Activated CD4-positive, alpha-beta memory T cell treated with anti-CD3 and anti-CD28 coated beads for 36 hours (primary cell): Measurements from ENCODE around the gene GNG3. TPM values are rescaled to one million over a fixed set of nuclear protein-coding genes. Genes with fewer than 3 reads are reported as not detected.

ENCODE experiments used
- CTCF ChIA-PET: fragments of 350-600 bp; sonication (Branson Sonifier 250); formaldehyde crosslinking; loops from one replicate; lab custom pipeline; 2021; ENCODE audit warnings: antibody characterized with exemption, inconsistent platforms; lab: Charles Lee
- POLR2A ChIA-PET: fragments of 350-600 bp; sonication (Branson Sonifier 250); formaldehyde crosslinking; loops from one replicate; lab custom pipeline; 2021; ENCODE audit warnings: antibody characterized with exemption; lab: Charles Lee
- DNase-seq: peaks from one replicate; pipeline ENCODE4 v3.0.0-alpha.2; 2020
- H3K27ac Mint-ChIP-seq: one replicate; pipeline ENCODE4 v1.8.0; 2021; ENCODE audit warnings: mixed read lengths
- H3K27me3 Mint-ChIP-seq: one replicate; pipeline ENCODE4 v1.8.0; 2021; ENCODE audit warnings: mixed read lengths
- H3K36me3 Mint-ChIP-seq: one replicate; pipeline ENCODE4 v1.8.0; 2021; ENCODE audit warnings: mixed read lengths
- H3K4me1 Mint-ChIP-seq: one replicate; pipeline ENCODE4 v1.8.0; 2021; ENCODE audit warnings: low read depth, mixed read lengths
- H3K4me3 Mint-ChIP-seq: one replicate; pipeline ENCODE4 v1.8.0; 2021; ENCODE audit warnings: mild to moderate bottlenecking, mixed read lengths
- H3K9me3 Mint-ChIP-seq: one replicate; pipeline ENCODE4 v1.8.0; 2021; ENCODE audit warnings: mixed read lengths
- intact Hi-C: fragments of 100-400 bp; cut with micrococcal nuclease; formaldehyde crosslinking; loops from one replicate; pipeline ENCODE4 v1.15.1; 2023
- total RNA-seq, 2 experiments: library from RNA; stranded (reverse); gene quantifications; one replicate each; pipeline ENCODE4 v1.2.3, GENCODE V29; 2021

Gene GNG3
- total RNA-seq, 2 experiments from 2014 or later, result not detected

DNA sequence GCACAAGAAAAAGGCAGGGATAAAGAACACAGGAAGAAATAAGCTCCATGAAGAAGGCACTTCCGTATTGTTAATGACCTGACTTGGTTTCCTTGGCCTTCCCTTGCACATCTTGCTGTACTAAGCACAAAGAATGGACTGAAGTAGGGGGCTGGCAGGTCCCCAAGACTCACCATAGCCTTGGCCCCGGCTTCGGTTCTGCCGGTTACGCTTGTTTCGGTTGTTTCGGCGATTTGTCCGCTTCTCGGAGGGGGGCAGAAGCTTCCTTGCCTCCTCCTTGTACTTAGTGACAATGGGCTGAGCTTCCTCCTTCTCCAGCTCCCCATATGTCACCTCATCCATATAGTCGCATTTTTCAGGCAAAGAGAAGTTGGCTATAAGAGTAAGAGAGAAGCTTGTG lies 9.3 kb downstream of the GNG3 start:
- intact Hi-C loops, result no loop called here
- CTCF ChIA-PET, result interaction anchor here (1.3 kb wide), 1 partner anchor 22 kb away, joined by 7 read pairs; no protein-coding TSS in a partner anchor
- DNase-seq, result no peak
- POLR2A ChIA-PET, result interaction anchor here (1.4 kb wide), 1 partner anchor 10 kb away, joined by 8 read pairs; the partner anchor contains the start of genes HNRNPUL2 and TTC9C
- H3K27me3 Mint-ChIP-seq, result no peaks in the 10 kb centered on the region
- H3K27ac Mint-ChIP-seq, result peak overlapping the region; percentile 24
- H3K36me3 Mint-ChIP-seq, result peaks cover 73% of the 10 kb centered on the region
- H3K4me1 Mint-ChIP-seq, result peaks cover 67% of the 10 kb centered on the region
- H3K4me3 Mint-ChIP-seq, result no peak overlapping the region
- no peaks in the 10 kb centered on the region for H3K9me3 Mint-ChIP-seq

DNA sequence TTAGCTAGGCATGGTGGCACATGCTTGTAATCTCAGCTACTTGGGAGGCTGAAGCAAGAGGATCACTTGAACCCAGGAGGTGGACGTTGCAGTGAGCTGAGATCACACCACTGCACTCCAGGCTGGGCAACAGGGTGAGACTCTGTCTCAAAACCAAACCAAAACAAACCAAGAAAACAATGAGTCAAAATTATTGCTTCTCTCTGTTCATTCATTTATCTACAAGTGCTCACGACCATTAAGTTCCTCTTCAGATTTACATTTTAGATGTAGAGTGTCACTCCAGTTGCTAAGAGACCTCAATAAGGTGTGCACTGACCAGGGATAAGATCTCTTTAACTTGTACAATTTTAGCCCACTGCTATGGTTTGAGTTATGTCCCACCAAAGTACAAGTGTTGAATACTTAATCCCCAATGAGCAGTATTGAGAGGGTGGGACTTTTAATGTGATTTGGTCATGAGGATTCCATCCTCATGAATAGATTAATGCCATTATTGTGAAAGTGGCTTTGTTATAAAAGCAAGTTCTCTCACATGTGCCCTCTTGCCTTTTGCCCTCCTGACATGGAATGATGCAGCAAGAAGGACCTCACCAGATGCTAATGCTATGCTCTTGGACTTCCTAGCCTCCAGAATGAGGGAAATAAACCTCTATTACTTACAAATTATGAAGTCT lies 12.0 kb downstream of the GNG3 start:
- Mint-ChIP-seq H3K9me3 (no peaks in the 10 kb centered on the region), H3K27ac (peak overlapping the region; percentile 46), H3K4me1 (peaks cover 64% of the 10 kb centered on the region), H3K36me3 (peaks cover 83% of the 10 kb centered on the region), H3K27me3 (no peaks in the 10 kb centered on the region), H3K4me3 (no peak overlapping the region)
- intact Hi-C loops, result no loop called here
- CTCF ChIA-PET, result interaction anchor here (0.9 kb wide), 1 partner anchor 67 kb away, joined by 3 read pairs; no protein-coding TSS in a partner anchor
- POLR2A ChIA-PET, result interaction anchor here (0.9 to 1.1 kb wide), 2 partner anchors 9 to 122 kb away, joined by 3 to 4 read pairs; partner anchors contain the start of gene TTC9C
- no peak for DNase-seq

DNA sequence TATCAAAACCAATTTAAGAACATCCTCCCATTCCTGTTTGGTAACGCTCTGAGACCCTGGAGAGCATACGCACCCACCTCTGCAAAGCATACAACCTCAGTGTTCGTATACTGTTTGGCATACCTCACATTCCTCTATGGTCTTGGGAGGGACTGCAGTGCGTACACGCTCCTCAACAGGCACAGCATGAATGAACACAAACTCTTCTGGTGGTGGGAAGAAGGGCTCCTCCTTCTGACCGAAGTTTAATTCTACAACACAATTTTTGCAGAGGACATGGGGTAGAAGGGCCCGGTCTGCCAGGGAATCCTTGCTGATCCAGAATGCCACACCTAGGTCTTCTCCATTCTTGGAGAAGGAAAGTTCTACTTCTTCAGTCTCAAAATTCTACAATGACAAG lies 14.5 kb downstream of the GNG3 start:
- Mint-ChIP-seq H3K27me3 (no peaks in the 10 kb centered on the region), H3K27ac (no peak overlapping the region), H3K36me3 (peaks cover 82% of the 10 kb centered on the region), H3K4me3 (no peak overlapping the region), H3K4me1 (peaks cover 58% of the 10 kb centered on the region), H3K9me3 (no peaks in the 10 kb centered on the region)
- ChIA-PET POLR2A (no interaction called here), CTCF (no interaction called here)
- intact Hi-C loops, result no loop called here
- DNase-seq, result no peak

DNA sequence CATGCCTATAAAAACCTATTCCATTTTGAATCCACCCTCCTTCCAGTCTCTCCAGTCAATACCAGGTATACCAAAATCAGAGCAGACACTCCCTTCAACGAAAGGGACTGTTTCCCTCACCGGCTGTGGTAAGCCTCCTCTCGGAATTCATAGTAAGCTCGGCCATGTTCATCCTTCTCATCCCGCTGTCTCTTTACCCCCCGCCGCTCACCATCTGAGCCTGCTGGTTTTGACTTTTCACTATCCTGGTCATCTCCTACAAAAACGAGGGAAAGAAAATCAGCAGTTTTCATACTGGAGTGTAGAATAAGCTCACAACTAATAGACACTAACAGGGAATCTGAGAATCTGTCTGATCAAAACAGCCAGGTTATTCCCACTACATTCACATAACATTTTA lies 16.7 kb downstream of the GNG3 start:
- no peak for DNase-seq
- POLR2A ChIA-PET, result interaction anchor here (5.3 kb wide), 1 partner anchor 131 kb away, joined by 48 read pairs; no protein-coding TSS in a partner anchor
- H3K27ac Mint-ChIP-seq, result peak overlapping the region; percentile 50
- peaks cover 48% of the 10 kb centered on the region for H3K4me1 Mint-ChIP-seq
- H3K9me3 Mint-ChIP-seq, result no peaks in the 10 kb centered on the region
- H3K4me3 Mint-ChIP-seq, result peak overlapping the region; percentile 99
- intact Hi-C loops, result no loop called here
- CTCF ChIA-PET, result interaction anchor here (1.3 to 1.9 kb wide), 3 partner anchors 12 to 133 kb away, joined by 4 to 7 read pairs (median 4); partner anchors contain the start of gene TUT1
- peaks cover 74% of the 10 kb centered on the region for H3K36me3 Mint-ChIP-seq
- H3K27me3 Mint-ChIP-seq, result no peaks in the 10 kb centered on the region

DNA sequence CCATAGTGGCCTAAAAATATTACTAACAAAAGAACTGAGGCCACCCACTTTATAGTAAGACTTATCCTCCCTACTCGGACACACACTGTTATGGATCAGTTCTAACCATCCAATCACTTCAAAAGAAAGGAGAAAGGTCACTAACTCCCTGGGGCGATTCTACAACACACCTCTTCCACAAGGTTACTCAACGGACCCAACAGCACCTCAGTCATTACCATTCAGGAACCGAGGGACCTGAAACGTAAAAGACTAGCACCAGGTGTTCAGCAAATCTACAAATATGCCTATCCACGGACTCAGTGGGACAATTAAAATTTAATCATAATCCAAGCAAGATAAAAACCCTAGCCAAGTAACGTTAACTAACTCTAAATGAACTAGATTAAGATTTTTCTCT lies 18.2 kb downstream of the GNG3 start:
- intact Hi-C loops, result loop anchor here (2.0 kb wide), 2 partner anchors 55 to 73 kb away; partner anchors contain the start of genes INTS5 and UQCC3
- peak overlapping the region; percentile 99 for H3K4me3 Mint-ChIP-seq
- peak overlapping the region; percentile 93 for H3K27ac Mint-ChIP-seq
- H3K4me1 Mint-ChIP-seq, result peaks cover 48% of the 10 kb centered on the region
- H3K9me3 Mint-ChIP-seq, result no peaks in the 10 kb centered on the region
- no peak for DNase-seq
- peaks cover 68% of the 10 kb centered on the region for H3K36me3 Mint-ChIP-seq
- no peaks in the 10 kb centered on the region for H3K27me3 Mint-ChIP-seq
- POLR2A ChIA-PET, result interaction anchor here (0.8 to 5.3 kb wide), 4 partner anchors 8 to 130 kb away, joined by 3 to 48 read pairs (median 6); no protein-coding TSS in a partner anchor
- CTCF ChIA-PET, result interaction anchor here (0.7 to 1.4 kb wide), 4 partner anchors 20 to 333 kb away, joined by 3 to 4 read pairs (median 3); partner anchors contain the start of gene ZBTB3

DNA sequence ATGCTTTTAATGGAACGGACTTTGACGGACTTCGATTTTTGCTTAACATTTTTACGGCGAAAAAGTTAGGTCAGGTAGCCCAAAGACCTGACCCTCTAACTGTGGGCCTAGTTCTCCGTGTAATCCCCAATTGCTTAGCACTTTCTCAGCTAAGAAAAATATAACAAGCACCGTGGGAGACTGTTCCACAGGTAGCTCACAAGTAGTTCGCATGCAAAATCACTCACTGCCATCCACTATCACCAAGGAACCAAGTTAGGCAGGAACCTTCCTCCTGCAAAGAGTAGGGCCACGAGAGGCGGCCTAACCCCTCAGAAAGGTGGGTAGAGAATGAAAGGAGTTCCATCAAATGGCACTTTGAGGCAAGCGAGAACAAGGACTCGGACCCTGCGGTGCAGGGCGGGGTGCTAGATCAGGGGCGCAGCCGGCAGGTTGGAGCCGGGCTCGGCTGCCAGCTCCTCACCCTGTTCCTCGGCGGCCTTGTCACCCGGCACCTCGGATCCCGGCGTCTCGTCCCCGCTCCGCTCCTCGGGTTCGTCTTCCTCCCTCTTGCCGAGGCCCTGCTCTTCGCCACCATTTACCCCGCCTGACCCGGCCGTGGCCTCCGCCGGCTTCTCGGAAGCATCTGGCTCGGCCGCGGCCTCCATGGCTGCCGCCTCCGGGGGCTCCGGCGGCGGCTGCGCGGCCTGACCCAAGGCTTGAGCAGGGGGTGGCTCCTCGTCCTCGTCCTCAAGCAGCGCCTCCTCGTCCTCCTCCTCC lies 18.9 kb downstream of the GNG3 start:
- ChIA-PET CTCF (interaction anchor here (0.7 to 1.5 kb wide), 9 partner anchors 11 to 333 kb away, joined by 3 to 9 read pairs (median 3); partner anchors contain the start of genes C11orf98, CSKMT and ZBTB3), POLR2A (interaction anchor here (0.8 to 5.3 kb wide), 18 partner anchors 9 to 173 kb away, joined by 3 to 48 read pairs (median 11); partner anchors contain the start of genes C11orf98, CSKMT, INTS5 and LBHD1)
- H3K4me1 Mint-ChIP-seq, result peaks cover 49% of the 10 kb centered on the region
- peak overlapping the region; percentile 93 for H3K27ac Mint-ChIP-seq
- H3K36me3 Mint-ChIP-seq, result peaks cover 66% of the 10 kb centered on the region
- DNase-seq, result peak; percentile 37
- peak overlapping the region; percentile 99 for H3K4me3 Mint-ChIP-seq
- no peaks in the 10 kb centered on the region for H3K27me3 Mint-ChIP-seq
- intact Hi-C loops, result loop anchor here (2.0 kb wide), 2 partner anchors 56 to 74 kb away; partner anchors contain the start of genes INTS5 and UQCC3
- no peaks in the 10 kb centered on the region for H3K9me3 Mint-ChIP-seq

DNA sequence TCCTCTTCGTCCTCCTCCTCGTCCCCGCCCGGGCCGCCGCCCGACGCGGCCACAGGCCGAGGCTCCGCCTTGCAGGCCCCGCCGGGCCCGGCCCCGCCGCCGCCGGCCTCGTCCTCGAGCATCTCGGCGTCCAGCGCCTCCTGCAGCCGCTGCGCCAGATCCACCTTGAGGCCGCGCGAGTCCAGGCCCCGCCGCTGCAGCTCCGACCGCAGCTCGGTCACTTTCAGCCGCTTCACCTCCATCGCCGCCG lies 19.4 kb downstream of the GNG3 start:
- no peaks in the 10 kb centered on the region for H3K27me3 Mint-ChIP-seq
- peaks cover 47% of the 10 kb centered on the region for H3K4me1 Mint-ChIP-seq
- H3K36me3 Mint-ChIP-seq, result peaks cover 62% of the 10 kb centered on the region
- CTCF ChIA-PET, result interaction anchor here (0.5 to 5.7 kb wide), 16 partner anchors 12 to 152 kb away, joined by 3 to 28 read pairs (median 4); partner anchors contain the start of genes C11orf98, CSKMT, LBHD1 and MTA2
- intact Hi-C loops, result loop anchor here (1.0 to 2.0 kb wide), 7 partner anchors 18 to 154 kb away; partner anchors contain the start of genes INTS5, NXF1, TMEM179B and UQCC3
- POLR2A ChIA-PET, result interaction anchor here (0.8 to 5.3 kb wide), 25 partner anchors 9 to 173 kb away, joined by 3 to 48 read pairs (median 8); partner anchors contain the start of genes B3GAT3, C11orf98, CSKMT and INTS5
- no peak for DNase-seq
- peak overlapping the region; percentile 99 for H3K4me3 Mint-ChIP-seq
- no peaks in the 10 kb centered on the region for H3K9me3 Mint-ChIP-seq
- H3K27ac Mint-ChIP-seq, result peak overlapping the region; percentile 93

DNA sequence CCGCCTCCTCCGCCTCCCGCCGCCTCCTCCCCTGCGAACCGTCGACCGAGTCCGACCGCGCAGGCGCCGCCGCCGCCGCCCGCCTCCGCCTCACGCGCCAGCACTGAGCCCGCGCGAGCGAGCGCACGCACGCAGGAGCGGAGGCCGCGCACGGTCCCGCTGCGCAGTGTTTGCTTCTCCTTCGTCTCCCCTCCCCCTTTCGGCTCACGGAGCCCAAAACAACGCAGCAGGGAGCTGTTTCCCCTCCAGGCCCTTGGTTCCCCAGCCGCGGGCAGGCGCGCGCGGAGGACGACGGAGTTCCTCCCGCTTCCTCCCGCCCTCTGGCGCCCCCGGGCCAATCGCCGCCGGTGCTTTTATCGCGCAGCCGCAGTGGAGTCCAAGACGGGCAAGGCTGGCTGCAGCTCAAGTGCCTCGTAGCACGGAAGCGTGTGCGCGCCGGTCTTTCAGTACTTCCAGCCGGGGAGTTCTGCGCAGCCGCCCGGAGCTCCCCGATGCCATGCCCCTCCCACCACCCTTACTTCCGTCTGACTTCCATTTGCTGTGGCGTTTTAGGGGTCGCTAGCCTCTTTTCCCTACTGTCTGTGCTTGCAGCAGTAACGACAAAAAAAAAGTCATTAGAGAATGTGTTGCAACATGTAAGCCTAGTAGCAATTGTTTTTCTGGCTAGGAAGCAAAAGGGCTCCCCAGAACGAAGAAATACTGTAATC lies 19.8 kb downstream of the GNG3 start, which contains the start of gene HNRNPUL2:
Gene HNRNPUL2, minus strand, starts transcription at position 293 of the 707 bp plus-strand sequence. CDS start 301 bp downstream, outside the sequence.
- POLR2A ChIA-PET, result interaction anchor here (0.6 to 5.3 kb wide), 33 partner anchors 10 to 203 kb away, joined by 3 to 48 read pairs (median 6); partner anchors contain the start of genes B3GAT3, C11orf98, CSKMT and EEF1G
- peak; percentile 99 for DNase-seq
- CTCF ChIA-PET, result interaction anchor here (0.5 to 5.7 kb wide), 17 partner anchors 9 to 151 kb away, joined by 3 to 28 read pairs (median 4); partner anchors contain the start of genes C11orf98, CSKMT, LBHD1 and MTA2
- Mint-ChIP-seq H3K27me3 (no peaks in the 10 kb centered on the region), H3K4me1 (peaks cover 42% of the 10 kb centered on the region), H3K9me3 (no peaks in the 10 kb centered on the region), H3K4me3 (peak within 1 kb of the TSS; percentile 99), H3K36me3 (peaks cover 57% of the 10 kb centered on the region), H3K27ac (peak within 1 kb of the TSS; percentile 93)
- intact Hi-C loops, result loop anchor here (1.0 to 2.0 kb wide), 7 partner anchors 18 to 154 kb away; partner anchors contain the start of genes INTS5, NXF1, TMEM179B and UQCC3

DNA sequence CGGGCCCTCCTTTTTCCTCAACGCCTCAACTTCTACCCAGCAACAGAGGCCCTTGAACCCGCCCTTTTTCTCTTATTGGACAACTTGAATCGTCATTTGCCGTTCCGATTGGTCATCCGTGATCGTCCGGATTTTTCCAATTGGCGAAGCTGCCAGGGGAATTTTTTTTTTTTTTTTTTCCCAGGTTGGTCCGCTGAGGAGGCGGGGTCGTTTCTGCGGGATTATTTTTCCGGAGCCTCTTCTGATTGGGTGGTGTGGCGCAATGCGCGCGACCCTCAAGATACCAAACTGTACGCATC lies 20.3 kb downstream of the GNG3 start:
- peaks cover 52% of the 10 kb centered on the region for H3K36me3 Mint-ChIP-seq
- peak; percentile 90 for DNase-seq
- H3K27me3 Mint-ChIP-seq, result no peaks in the 10 kb centered on the region
- H3K27ac Mint-ChIP-seq, result peak overlapping the region; percentile 93
- H3K4me3 Mint-ChIP-seq, result peak overlapping the region; percentile 99
- no peaks in the 10 kb centered on the region for H3K9me3 Mint-ChIP-seq
- ChIA-PET CTCF (interaction anchor here (0.7 to 5.7 kb wide), 14 partner anchors 10 to 136 kb away, joined by 3 to 28 read pairs (median 4); partner anchors contain the start of genes C11orf98, CSKMT, LBHD1 and MTA2), POLR2A (interaction anchor here (0.6 to 5.3 kb wide), 32 partner anchors 10 to 202 kb away, joined by 3 to 48 read pairs (median 6); partner anchors contain the start of genes B3GAT3, C11orf98, CSKMT and EEF1G)
- intact Hi-C loops, result loop anchor here (1.0 to 2.0 kb wide), 10 partner anchors 19 to 153 kb away; partner anchors contain the start of genes INTS5, NXF1, TAF6L and TMEM179B
- H3K4me1 Mint-ChIP-seq, result peaks cover 40% of the 10 kb centered on the region

DNA sequence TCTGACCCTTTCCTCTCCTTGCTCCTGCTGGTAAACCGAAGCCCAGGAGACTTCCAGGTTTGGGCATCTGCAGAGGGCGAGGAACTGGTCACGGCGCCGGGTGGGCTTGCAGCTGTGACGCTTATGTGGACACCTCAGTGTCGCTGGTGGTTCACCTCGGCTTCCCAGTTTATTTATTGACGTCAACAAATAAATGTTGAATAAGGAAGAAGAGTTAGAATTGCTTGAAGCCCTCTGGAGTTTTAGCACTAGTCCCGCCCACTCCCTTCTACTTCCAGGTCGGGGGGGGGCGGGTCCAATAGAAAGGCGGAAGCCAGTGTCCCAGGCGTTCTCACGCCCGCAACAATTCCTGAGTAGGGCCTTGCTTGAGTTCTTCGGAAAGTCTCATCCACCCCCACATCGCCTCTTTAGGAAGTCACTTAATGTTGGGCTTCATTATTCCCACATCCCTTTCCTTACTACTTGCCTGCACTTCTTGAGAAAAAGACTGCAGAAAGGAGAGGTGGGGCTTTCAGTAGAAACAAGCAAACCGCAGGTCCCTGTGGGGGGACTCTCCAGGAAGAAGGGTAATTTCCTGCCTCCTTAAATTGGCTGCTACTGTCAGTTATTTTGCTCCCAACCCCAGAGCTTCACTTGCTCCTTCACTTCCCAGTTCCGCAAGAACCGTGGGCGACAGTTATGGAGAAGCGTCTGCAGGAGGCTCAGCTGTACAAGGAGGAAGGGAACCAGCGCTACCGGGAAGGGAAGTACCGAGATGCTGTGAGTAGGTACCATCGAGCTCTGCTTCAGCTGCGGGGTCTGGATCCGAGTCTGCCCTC lies 20.9 kb downstream of the GNG3 start, which contains the start of gene TTC9C:
Gene TTC9C, plus strand, starts transcription at position 316 of the 818 bp plus-strand sequence. Its CDS starts 363 bp downstream, at position 679.
- intact Hi-C loops, result loop anchor here (1.0 to 2.0 kb wide), 3 partner anchors 26 to 112 kb away; partner anchors contain the start of genes TAF6L and ZBTB3
- peak within 1 kb of the TSS; percentile 99 for H3K4me3 Mint-ChIP-seq
- no peaks in the 10 kb centered on the region for H3K27me3 Mint-ChIP-seq
- POLR2A ChIA-PET, result interaction anchor here (0.6 to 4.1 kb wide), 26 partner anchors 8 to 156 kb away, joined by 3 to 39 read pairs (median 6); partner anchors contain the start of genes C11orf98, CSKMT, EEF1G and INTS5
- peak; percentile 90 for DNase-seq
- H3K4me1 Mint-ChIP-seq, result peaks cover 44% of the 10 kb centered on the region
- CTCF ChIA-PET, result interaction anchor here (1.0 to 5.7 kb wide), 6 partner anchors 10 to 58 kb away, joined by 5 to 28 read pairs (median 6); partner anchors contain the start of genes LBHD1, POLR2G, UQCC3 and ZBTB3
- no peaks in the 10 kb centered on the region for H3K9me3 Mint-ChIP-seq
- H3K36me3 Mint-ChIP-seq, result peaks cover 52% of the 10 kb centered on the region
- peak within 1 kb of the TSS; percentile 93 for H3K27ac Mint-ChIP-seq
